HepG2 (cell line): ENCODE measurements around the gene CHRNB1. TPM values are rescaled to one million over a fixed set of nuclear protein-coding genes. Genes with fewer than 3 reads are reported as not detected.

Experiments used
- AKNA ChIP-seq: sonication (generic); formaldehyde crosslinking; IDR thresholded peaks from 2 replicates; pipeline ENCODE4 v1.4.0; 2020; ENCODE audit warnings: missing genetic modification reagents, borderline replicate concordance
- FOXM1 ChIP-seq: sonication (generic); formaldehyde crosslinking; IDR thresholded peaks from 2 replicates; pipeline ENCODE4 v1.5.0; 2020; ENCODE audit warnings: missing genetic modification reagents
- ISL2 ChIP-seq: sonication (generic); formaldehyde crosslinking; IDR thresholded peaks from 2 replicates; pipeline ENCODE4 v1.5.0; 2020; ENCODE audit warnings: missing genetic modification reagents
- NFRKB ChIP-seq: fragments of 450-650 bp; IDR thresholded peaks from 2 replicates; pipeline ENCODE4 v1.6.1; 2017
- RCOR2 ChIP-seq: IDR thresholded peaks from 2 replicates; pipeline ENCODE4 v1.6.1; 2016; ENCODE audit warnings: missing biosample characterization, missing genetic modification reagents
- SMYD3 ChIP-seq: sonication (generic); formaldehyde crosslinking; IDR thresholded peaks from 2 replicates; pipeline ENCODE4 v1.8.1; 2023; ENCODE audit warnings: mild to moderate bottlenecking, missing genetic modification reagents
- TEAD2 ChIP-seq: sonication (generic); formaldehyde crosslinking; IDR thresholded peaks from 2 replicates; pipeline ENCODE4 v1.9.0; 2021; ENCODE audit warnings: missing genetic modification reagents
- ZNF17 ChIP-seq: sonication (generic); formaldehyde crosslinking; IDR thresholded peaks from 2 replicates; pipeline ENCODE4 v1.5.0; 2020; ENCODE audit warnings: mild to moderate bottlenecking, missing genetic modification reagents
- ZNF253 ChIP-seq: sonication (generic); formaldehyde crosslinking; IDR thresholded peaks from 2 replicates; pipeline ENCODE4 v1.8.0; 2022; ENCODE audit warnings: mild to moderate bottlenecking, missing genetic modification reagents, borderline replicate concordance
- ZNF317 ChIP-seq: sonication (generic); formaldehyde crosslinking; IDR thresholded peaks from 2 replicates; pipeline ENCODE4 v1.5.0; 2020; ENCODE audit warnings: mild to moderate bottlenecking, missing genetic modification reagents
- ZNF34 ChIP-seq: sonication (generic); formaldehyde crosslinking; IDR thresholded peaks from 2 replicates; pipeline ENCODE4 v1.4.0; 2020; ENCODE audit warnings: mild to moderate bottlenecking, missing genetic modification reagents, borderline replicate concordance
- ZNF550 ChIP-seq: sonication (generic); formaldehyde crosslinking; IDR thresholded peaks from 2 replicates; pipeline ENCODE4 v1.4.0; 2020; ENCODE audit warnings: mild to moderate bottlenecking, missing genetic modification reagents, borderline replicate concordance
- ZNF660 ChIP-seq: sonication (generic); formaldehyde crosslinking; IDR thresholded peaks from 2 replicates; pipeline ENCODE4 v1.5.1; 2020; ENCODE audit warnings: mild to moderate bottlenecking, low read depth, missing genetic modification reagents, borderline replicate concordance
- polyA plus RNA-seq, 8 experiments: library from polyadenylated mRNA; depleted of rRNA in 3 of 8; stranded (reverse) in 7 of 8; unstranded in 1 of 8; fragments of >200 nt; fragmentation: Illumina TruSeq in 4 of 8; extraction: Trizol in 4 of 8; gene quantifications; 2 replicates each; pipeline versions ENCODE4 v1.2.1 to v1.2.3, GENCODE V29; 2011 to 2016; ENCODE audit warnings: low read depth in 4 of 8, missing spikeins in 1 of 8, mixed read lengths in 1 of 8; ENCODE audit not compliant: insufficient read depth in 1 of 8
- total RNA-seq, 5 experiments: library from RNA; depleted of rRNA; stranded (reverse); fragments of >200 nt; fragmentation: Illumina TruSeq; extraction: Trizol; gene quantifications; 2 replicates each; pipeline ENCODE4 v1.2.3, GENCODE V29; 2016; ENCODE audit warnings: low read depth in 1 of 5
- TF ChIP-seq, protein P1 (sequence below): sonication (generic); formaldehyde crosslinking; IDR thresholded peaks from 2 replicates; pipeline ENCODE4 v1.4.0; 2020; ENCODE audit warnings: missing genetic modification reagents, borderline replicate concordance
- TF ChIP-seq, protein P2 (sequence below): IDR thresholded peaks from 2 replicates; pipeline ENCODE4 v1.6.1; 2016
- TF ChIP-seq, protein P3 (sequence below): sonication (generic); formaldehyde crosslinking; IDR thresholded peaks from 2 replicates; pipeline ENCODE4 v1.4.0; 2020; ENCODE audit warnings: mild to moderate bottlenecking, low read depth, missing genetic modification reagents
- TF ChIP-seq, protein P4 (sequence below): sonication (generic); formaldehyde crosslinking; IDR thresholded peaks from 2 replicates; pipeline ENCODE4 v1.4.0; 2020; ENCODE audit warnings: mild to moderate bottlenecking, missing genetic modification reagents

The CHRNB1 gene
- total and polyA plus RNA-seq, 2 of the 13 experiments (the other 11 are each of a cell fraction or from before 2014, with no cell fraction given), result 5.4 to 33.7 TPM

GRCh38 chr17:7479213-7480088 lies 34.6 kb downstream of the CHRNB1 start, which contains the start of gene ZBTB4 (continued):
- TF ChIP-seq ZNF34 (no peak), ZNF17 (CRISPR knock-in tag) (no peak), ZNF253 (CRISPR knock-in tag) (no peak), AKNA (CRISPR knock-in tag) (no peak), TEAD2 (CRISPR knock-in tag) (no peak), NFRKB (no peak), ZNF317 (no peak), ZNF660 (no peak), SMYD3 (CRISPR knock-in tag) (no peak), FOXM1 (CRISPR knock-in tag) (no peak), ZNF550 (CRISPR knock-in tag) (no peak), ISL2 (CRISPR knock-in tag) (no peak), RCOR2 (CRISPR knock-in tag) (no peak)
- TF ChIP-seq, protein P1, sequence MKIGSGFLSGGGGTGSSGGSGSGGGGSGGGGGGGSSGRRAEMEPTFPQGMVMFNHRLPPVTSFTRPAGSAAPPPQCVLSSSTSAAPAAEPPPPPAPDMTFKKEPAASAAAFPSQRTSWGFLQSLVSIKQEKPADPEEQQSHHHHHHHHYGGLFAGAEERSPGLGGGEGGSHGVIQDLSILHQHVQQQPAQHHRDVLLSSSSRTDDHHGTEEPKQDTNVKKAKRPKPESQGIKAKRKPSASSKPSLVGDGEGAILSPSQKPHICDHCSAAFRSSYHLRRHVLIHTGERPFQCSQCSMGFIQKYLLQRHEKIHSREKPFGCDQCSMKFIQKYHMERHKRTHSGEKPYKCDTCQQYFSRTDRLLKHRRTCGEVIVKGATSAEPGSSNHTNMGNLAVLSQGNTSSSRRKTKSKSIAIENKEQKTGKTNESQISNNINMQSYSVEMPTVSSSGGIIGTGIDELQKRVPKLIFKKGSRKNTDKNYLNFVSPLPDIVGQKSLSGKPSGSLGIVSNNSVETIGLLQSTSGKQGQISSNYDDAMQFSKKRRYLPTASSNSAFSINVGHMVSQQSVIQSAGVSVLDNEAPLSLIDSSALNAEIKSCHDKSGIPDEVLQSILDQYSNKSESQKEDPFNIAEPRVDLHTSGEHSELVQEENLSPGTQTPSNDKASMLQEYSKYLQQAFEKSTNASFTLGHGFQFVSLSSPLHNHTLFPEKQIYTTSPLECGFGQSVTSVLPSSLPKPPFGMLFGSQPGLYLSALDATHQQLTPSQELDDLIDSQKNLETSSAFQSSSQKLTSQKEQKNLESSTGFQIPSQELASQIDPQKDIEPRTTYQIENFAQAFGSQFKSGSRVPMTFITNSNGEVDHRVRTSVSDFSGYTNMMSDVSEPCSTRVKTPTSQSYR (CRISPR knock-in tag), result no peak
- TF ChIP-seq, protein P2, sequence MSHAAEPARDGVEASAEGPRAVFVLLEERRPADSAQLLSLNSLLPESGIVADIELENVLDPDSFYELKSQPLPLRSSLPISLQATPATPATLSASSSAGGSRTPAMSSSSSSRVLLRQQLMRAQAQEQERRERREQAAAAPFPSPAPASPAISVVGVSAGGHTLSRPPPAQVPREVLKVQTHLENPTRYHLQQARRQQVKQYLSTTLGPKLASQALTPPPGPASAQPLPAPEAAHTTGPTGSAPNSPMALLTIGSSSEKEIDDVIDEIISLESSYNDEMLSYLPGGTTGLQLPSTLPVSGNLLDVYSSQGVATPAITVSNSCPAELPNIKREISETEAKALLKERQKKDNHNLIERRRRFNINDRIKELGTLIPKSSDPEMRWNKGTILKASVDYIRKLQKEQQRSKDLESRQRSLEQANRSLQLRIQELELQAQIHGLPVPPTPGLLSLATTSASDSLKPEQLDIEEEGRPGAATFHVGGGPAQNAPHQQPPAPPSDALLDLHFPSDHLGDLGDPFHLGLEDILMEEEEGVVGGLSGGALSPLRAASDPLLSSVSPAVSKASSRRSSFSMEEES (CRISPR knock-in tag), result no peak
- TF ChIP-seq, protein P3, sequence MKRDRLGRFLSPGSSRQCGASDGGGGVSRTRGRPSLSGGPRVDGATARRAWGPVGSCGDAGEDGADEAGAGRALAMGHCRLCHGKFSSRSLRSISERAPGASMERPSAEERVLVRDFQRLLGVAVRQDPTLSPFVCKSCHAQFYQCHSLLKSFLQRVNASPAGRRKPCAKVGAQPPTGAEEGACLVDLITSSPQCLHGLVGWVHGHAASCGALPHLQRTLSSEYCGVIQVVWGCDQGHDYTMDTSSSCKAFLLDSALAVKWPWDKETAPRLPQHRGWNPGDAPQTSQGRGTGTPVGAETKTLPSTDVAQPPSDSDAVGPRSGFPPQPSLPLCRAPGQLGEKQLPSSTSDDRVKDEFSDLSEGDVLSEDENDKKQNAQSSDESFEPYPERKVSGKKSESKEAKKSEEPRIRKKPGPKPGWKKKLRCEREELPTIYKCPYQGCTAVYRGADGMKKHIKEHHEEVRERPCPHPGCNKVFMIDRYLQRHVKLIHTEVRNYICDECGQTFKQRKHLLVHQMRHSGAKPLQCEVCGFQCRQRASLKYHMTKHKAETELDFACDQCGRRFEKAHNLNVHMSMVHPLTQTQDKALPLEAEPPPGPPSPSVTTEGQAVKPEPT, result no peak
- TF ChIP-seq, protein P4, sequence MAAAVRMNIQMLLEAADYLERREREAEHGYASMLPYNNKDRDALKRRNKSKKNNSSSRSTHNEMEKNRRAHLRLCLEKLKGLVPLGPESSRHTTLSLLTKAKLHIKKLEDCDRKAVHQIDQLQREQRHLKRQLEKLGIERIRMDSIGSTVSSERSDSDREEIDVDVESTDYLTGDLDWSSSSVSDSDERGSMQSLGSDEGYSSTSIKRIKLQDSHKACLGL (CRISPR knock-in tag), result peak; percentile 32; the same call in 1 of the 2 replicates
